OCI-LY7 (cell line): Measurements from ENCODE around the gene CMAS. TPM values are rescaled to one million over a fixed set of nuclear protein-coding genes. Genes with fewer than 3 reads are reported as not detected.

Source experiments
- BruUV-seq: library from RNA; stranded (reverse); fragments of 400-500 nt; replicated peaks from 2 replicates; lab custom pipeline; 2021; lab: Mats Ljungman, UMichigan
- CTCF ChIA-PET: fragments of 300-600 bp; sonication (Branson Sonifier 250); formaldehyde crosslinking; loops from one replicate; lab custom pipeline; 2022; ENCODE audit warnings: antibody characterized with exemption; ENCODE audit not compliant: unreplicated experiment; lab: Charles Lee
- POLR2A ChIA-PET: fragments of 300-600 bp; sonication (Branson Sonifier 250); formaldehyde crosslinking; loops from one replicate; lab custom pipeline; 2022; ENCODE audit warnings: antibody characterized with exemption; lab: Charles Lee
- DNase-seq: peaks from one replicate; pipeline ENCODE4 v3.0.0-alpha.2; 2015; ENCODE audit warnings: low spot score
- H2AFZ ChIP-seq: fragments of 200-600 bp; sonication (generic), shearing (Covaris generic); 2 replicates; pipeline ENCODE4 v1.6.1; 2014; ENCODE audit warnings: mild to moderate bottlenecking, antibody characterized with exemption, low read length, moderate library complexity
- H3K27ac ChIP-seq: fragments of 200-600 bp; sonication (generic); 2 replicates; pipeline ENCODE4 v1.5.1; 2014; ENCODE audit warnings: mixed run types, low read depth, mild to moderate bottlenecking, moderate library complexity, low read length, inconsistent platforms; ENCODE audit not compliant: poor library complexity, severe bottlenecking
- H3K36me3 ChIP-seq: fragments of 200-600 bp; sonication (generic); 2 replicates; pipeline ENCODE4 v1.6.1; 2014; ENCODE audit warnings: mild to moderate bottlenecking, antibody characterized with exemption, low read length, moderate library complexity, mixed read lengths; ENCODE audit not compliant: insufficient read depth
- H3K4me1 ChIP-seq: fragments of 200-600 bp; sonication (generic); 2 replicates; pipeline ENCODE4 v1.5.1; 2014; ENCODE audit warnings: mild to moderate bottlenecking, low read length; ENCODE audit not compliant: insufficient read depth, poor library complexity, severe bottlenecking
- H3K4me2 ChIP-seq: fragments of 200-600 bp; sonication (generic); 2 replicates; pipeline ENCODE4 v1.6.1; 2014; ENCODE audit warnings: mild to moderate bottlenecking, low read length
- H3K4me3 ChIP-seq: fragments of 200-600 bp; sonication (generic); 2 replicates; pipeline ENCODE4 v1.5.1; 2014; ENCODE audit warnings: mild to moderate bottlenecking, low read depth, low read length; ENCODE audit not compliant: poor library complexity, severe bottlenecking
- H3K79me2 ChIP-seq: fragments of 200-600 bp; sonication (generic); 2 replicates; pipeline ENCODE4 v1.6.1; 2016; ENCODE audit warnings: low read depth, mild to moderate bottlenecking, low read length, moderate library complexity, mixed read lengths; ENCODE audit not compliant: insufficient read depth
- H3K9me2 ChIP-seq: fragments of 200-600 bp; sonication (generic); 2 replicates; pipeline ENCODE4 v1.6.1; 2016; ENCODE audit warnings: mild to moderate bottlenecking, low read length, mixed read lengths; ENCODE audit not compliant: insufficient read depth
- H3K9me3 ChIP-seq: fragments of 200-600 bp; sonication (generic); 2 replicates; pipeline ENCODE4 v1.6.1; 2014; ENCODE audit warnings: mild to moderate bottlenecking, mixed run types, low read length, mixed read lengths
- H4K20me1 ChIP-seq: fragments of 200-600 bp; sonication (generic); 2 replicates; pipeline ENCODE4 v1.6.1; 2014; ENCODE audit warnings: mild to moderate bottlenecking, antibody characterized with exemption, low read length, moderate library complexity, mixed read lengths; ENCODE audit not compliant: insufficient read depth
- EZH2phosphoT487 ChIP-seq: fragments of 200-600 bp; sonication (generic); IDR thresholded peaks from 2 replicates; pipeline ENCODE4 v1.6.1; 2018; ENCODE audit warnings: low read depth, borderline replicate concordance, mild to moderate bottlenecking, mixed run types, antibody characterized with exemption, low read length, moderate library complexity, mixed read lengths
- intact Hi-C: fragments of 100-400 bp; cut with micrococcal nuclease; formaldehyde crosslinking; loops from one replicate; pipeline ENCODE4 v1.10.0; 2022; ENCODE audit not compliant: unreplicated experiment
- total RNA-seq, 2 experiments: library from RNA; depleted of rRNA in 1 of 2; stranded (reverse); fragments of >200 nt in 1 of 2; shearing (Covaris generic) in 1 of 2; gene quantifications; 2 replicates each; pipeline ENCODE4 v1.2.3, GENCODE V29; 2014 to 2022
- TF ChIP-seq, protein P1 (sequence below): fragments of 200-600 bp; sonication (generic); conservative IDR thresholded peaks from 2 replicates; pipeline ENCODE4 v1.5.1; 2014; ENCODE audit warnings: mild to moderate bottlenecking, antibody characterized with exemption, low read length, moderate library complexity, mixed read lengths

CMAS gene
- total RNA-seq, 2 experiments from 2014 or later: 22.2 to 41.1 TPM

DNA sequence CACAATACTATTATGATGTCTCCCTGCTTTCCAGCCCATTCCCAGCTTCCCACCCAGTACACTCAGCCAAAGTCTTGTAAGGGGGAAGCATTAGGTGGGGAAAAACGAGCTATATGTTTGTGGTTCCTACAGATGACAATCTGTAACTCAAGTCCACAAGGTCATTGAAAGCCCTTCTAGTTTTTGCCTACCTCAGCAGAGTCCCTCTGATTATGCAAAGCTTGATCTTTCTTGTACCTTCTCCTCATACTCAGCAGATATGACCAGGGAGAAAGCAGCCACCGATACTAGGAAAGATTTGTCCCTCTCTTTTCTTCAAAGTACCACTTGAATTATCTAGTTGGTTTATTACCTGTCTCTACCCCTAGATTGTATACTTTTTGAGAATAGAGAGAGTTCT lies 10.6 kb downstream of the CMAS start:
- no peak overlapping the region for H3K4me2 ChIP-seq
- no TSS peak for BruUV-seq
- DNase-seq: no peak

DNA sequence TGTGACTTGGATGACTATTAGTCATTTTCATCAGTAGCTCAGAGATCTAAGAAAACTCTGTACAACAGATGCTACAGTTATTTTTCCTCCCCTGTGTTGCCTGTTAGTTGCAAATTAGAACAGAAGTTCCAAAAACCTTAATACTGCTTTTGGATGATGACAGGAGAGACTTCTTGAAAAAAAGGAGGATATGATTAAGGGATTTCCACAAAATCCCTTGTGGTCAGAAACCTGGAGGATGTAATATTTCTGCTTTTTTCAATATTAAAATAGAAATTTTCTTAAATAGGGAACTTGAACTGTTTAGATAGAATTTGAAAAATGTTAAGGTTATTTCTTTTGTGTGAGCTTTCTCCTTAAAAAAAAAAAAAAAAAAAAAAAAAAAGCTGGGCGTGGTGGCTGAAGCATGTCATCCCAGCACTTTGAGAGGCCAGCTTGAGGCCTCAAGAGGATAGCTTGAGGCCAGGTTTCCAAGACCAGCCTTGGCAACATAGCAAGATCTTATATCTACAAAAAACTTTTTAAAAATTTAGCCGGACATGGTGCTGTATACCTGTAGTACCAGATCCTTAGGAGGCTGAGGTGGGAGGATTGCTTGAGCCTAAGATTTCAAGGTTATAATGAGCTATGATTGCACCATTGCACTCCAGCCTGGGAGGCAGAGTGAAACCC lies 14.1 kb downstream of the CMAS start:
- no peaks in the 10 kb centered on the region for H3K4me1 ChIP-seq
- POLR2A ChIA-PET: interaction anchor here (0.6 to 1.2 kb wide), 3 partner anchors 11 to 464 kb away, joined by 3 to 7 read pairs (median 3); no protein-coding TSS in a partner anchor
- BruUV-seq: no TSS peak

More for the DNA sequence above, 10.6 kb downstream of the CMAS start:
- Histone ChIP-seq H3K27ac (no peak overlapping the region), H3K79me2 (peaks cover 8% of the 10 kb centered on the region; the same call in 1 of the 2 replicates), H3K36me3 (peaks cover 63% of the 10 kb centered on the region), H2AFZ (no peak overlapping the region), H3K9me2 (no peaks in the 10 kb centered on the region), H3K9me3 (no peaks in the 10 kb centered on the region; the same call in 1 of the 2 replicates), H3K4me3 (no peak overlapping the region), H3K4me1 (no peaks in the 10 kb centered on the region), H4K20me1 (no peaks in the 10 kb centered on the region)
- ChIA-PET POLR2A (interaction anchor here (0.7 to 2.7 kb wide), 3 partner anchors 10 to 484 kb away, joined by 3 to 10 read pairs (median 10); partner anchors contain the start of gene CMAS), CTCF (interaction anchor here (1.1 kb wide), 1 partner anchor 10 kb away, joined by 6 read pairs; the partner anchor contains the start of gene CMAS)
- TF ChIP-seq EZH2phosphoT487: no peak
- TF ChIP-seq, protein P1, sequence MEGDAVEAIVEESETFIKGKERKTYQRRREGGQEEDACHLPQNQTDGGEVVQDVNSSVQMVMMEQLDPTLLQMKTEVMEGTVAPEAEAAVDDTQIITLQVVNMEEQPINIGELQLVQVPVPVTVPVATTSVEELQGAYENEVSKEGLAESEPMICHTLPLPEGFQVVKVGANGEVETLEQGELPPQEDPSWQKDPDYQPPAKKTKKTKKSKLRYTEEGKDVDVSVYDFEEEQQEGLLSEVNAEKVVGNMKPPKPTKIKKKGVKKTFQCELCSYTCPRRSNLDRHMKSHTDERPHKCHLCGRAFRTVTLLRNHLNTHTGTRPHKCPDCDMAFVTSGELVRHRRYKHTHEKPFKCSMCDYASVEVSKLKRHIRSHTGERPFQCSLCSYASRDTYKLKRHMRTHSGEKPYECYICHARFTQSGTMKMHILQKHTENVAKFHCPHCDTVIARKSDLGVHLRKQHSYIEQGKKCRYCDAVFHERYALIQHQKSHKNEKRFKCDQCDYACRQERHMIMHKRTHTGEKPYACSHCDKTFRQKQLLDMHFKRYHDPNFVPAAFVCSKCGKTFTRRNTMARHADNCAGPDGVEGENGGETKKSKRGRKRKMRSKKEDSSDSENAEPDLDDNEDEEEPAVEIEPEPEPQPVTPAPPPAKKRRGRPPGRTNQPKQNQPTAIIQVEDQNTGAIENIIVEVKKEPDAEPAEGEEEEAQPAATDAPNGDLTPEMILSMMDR: no peak
- intact Hi-C loops: no loop called here

More for the DNA sequence above, 14.1 kb downstream of the CMAS start:
- peaks cover 79% of the 10 kb centered on the region for H3K36me3 ChIP-seq
- H4K20me1 ChIP-seq: no peaks in the 10 kb centered on the region
- no peak for TF ChIP-seq EZH2phosphoT487
- TF ChIP-seq, protein P1: no peak
- H3K4me2 ChIP-seq: no peak overlapping the region
- H3K9me3 ChIP-seq: no peaks in the 10 kb centered on the region
- CTCF ChIA-PET: no interaction called here
- intact Hi-C loops: no loop called here
- H3K27ac ChIP-seq: no peak overlapping the region
- H3K9me2 ChIP-seq: no peaks in the 10 kb centered on the region
- H3K79me2 ChIP-seq: no peaks in the 10 kb centered on the region
- no peak overlapping the region for H2AFZ ChIP-seq
- DNase-seq: no peak
- H3K4me3 ChIP-seq: no peak overlapping the region
